MM.1S (cell line): ENCODE results near the gene TRIM38.

Experiments used
- EZH2 ChIP-seq: fragments of 300-600 bp; sonication (generic); optimal IDR thresholded peaks from 2 replicates; pipeline ENCODE3; 2017; ENCODE audit warnings: low read depth, mild to moderate bottlenecking, antibody characterized with exemption, low read length, mixed read lengths
- EZH2phosphoT487 ChIP-seq: fragments of 300-600 bp; sonication (generic); IDR thresholded peaks from 2 replicates; pipeline ENCODE4 v1.6.1; 2018; ENCODE audit warnings: antibody characterized with exemption, low read length
- TF ChIP-seq, protein P1 (sequence below): fragments of 300-600 bp; sonication (generic); IDR thresholded peaks from 2 replicates; pipeline ENCODE4 v1.5.1; 2016; ENCODE audit warnings: antibody characterized with exemption, low read length, mixed read lengths

- TF ChIP-seq, protein P1, sequence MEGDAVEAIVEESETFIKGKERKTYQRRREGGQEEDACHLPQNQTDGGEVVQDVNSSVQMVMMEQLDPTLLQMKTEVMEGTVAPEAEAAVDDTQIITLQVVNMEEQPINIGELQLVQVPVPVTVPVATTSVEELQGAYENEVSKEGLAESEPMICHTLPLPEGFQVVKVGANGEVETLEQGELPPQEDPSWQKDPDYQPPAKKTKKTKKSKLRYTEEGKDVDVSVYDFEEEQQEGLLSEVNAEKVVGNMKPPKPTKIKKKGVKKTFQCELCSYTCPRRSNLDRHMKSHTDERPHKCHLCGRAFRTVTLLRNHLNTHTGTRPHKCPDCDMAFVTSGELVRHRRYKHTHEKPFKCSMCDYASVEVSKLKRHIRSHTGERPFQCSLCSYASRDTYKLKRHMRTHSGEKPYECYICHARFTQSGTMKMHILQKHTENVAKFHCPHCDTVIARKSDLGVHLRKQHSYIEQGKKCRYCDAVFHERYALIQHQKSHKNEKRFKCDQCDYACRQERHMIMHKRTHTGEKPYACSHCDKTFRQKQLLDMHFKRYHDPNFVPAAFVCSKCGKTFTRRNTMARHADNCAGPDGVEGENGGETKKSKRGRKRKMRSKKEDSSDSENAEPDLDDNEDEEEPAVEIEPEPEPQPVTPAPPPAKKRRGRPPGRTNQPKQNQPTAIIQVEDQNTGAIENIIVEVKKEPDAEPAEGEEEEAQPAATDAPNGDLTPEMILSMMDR, result no peak
- TF ChIP-seq EZH2 (no peak), EZH2phosphoT487 (no peak)
Observed at GRCh38 chr6:26028746-26029569, 66.4 kb downstream of the TRIM38 start.
